HepG2 (cell line): Measurements from ENCODE around the gene MLXIPL. TPM values are rescaled to one million over a fixed set of nuclear protein-coding genes. Genes with fewer than 3 reads are reported as not detected.
A peak's percentile ranks its signal among the peaks of the same experiment; 100 is the strongest.
"Not testable (repeated sequence)": the region's sequence is repeated elsewhere in the genome, so short reads cannot be mapped to it uniquely, and the experiment has no call there.

Experiments used
- ATAC-seq: fragments of 200-7000 bp; cut with Tn5 transposase; 3 replicates; pipeline ENCODE4 v1.9.1; 2020; ENCODE audit warnings: mild to moderate bottlenecking, moderate library complexity
- BruUV-seq: library from RNA; stranded (reverse); fragments of 400-500 nt; replicated peaks from 2 replicates; lab custom pipeline; 2021; lab: Mats Ljungman, UMichigan
- CTCF ChIA-PET: fragments of 300-600 bp; formaldehyde crosslinking; extraction: SDS; loops from one replicate; lab custom pipeline; 2021; ENCODE audit warnings: low total read pairs, inconsistent platforms, low intra/inter-chr PET ratio; lab: Yijun Ruan, JAX
- POLR2A ChIA-PET: fragments of 350-600 bp; sonication (Branson Sonifier 250); formaldehyde crosslinking; loops from one replicate; lab custom pipeline; 2020; ENCODE audit warnings: antibody characterized with exemption, inconsistent platforms; lab: Yijun Ruan, JAX
- DNase-seq: peaks from one replicate; pipeline ENCODE4 v3.0.0-alpha.2; 2015; ENCODE audit warnings: low spot score
- FAIRE-seq: peaks from 3 replicates; lab custom pipeline; 2011; peaks lifted over from hg19 to GRCh38; lab: Jason Lieb, UNC
- H2AFZ ChIP-seq: one replicate; pipeline ENCODE4 v1.6.1; 2011; ENCODE audit warnings: low read length, inconsistent platforms
- H3K27ac ChIP-seq: fragments of 300-600 bp; 3 replicates; pipeline ENCODE4 v1.8.0; 2011; ENCODE audit warnings: mixed run types, mild to moderate bottlenecking, mixed read lengths, low read length, inconsistent platforms; ENCODE audit not compliant: insufficient read depth; ENCODE audit errors: extremely low read length
- H3K27me3 ChIP-seq, 2 experiments: fragments of 200-600 bp in 1 of 2; 2 replicates in 1 of 2; 3 replicates in 1 of 2; pipeline versions ENCODE4 v1.6.0 to v1.8.0; 2011; ENCODE audit warnings: low read length in 2 of 2, mild to moderate bottlenecking in 2 of 2, moderate library complexity in 2 of 2, inconsistent platforms in 1 of 2; ENCODE audit not compliant: insufficient read depth in 2 of 2, control insufficient read depth in 1 of 2
- H3K36me3 ChIP-seq, 2 experiments: fragments of 200-600 bp in 1 of 2; replicated peaks in 1 of 2; 2 replicates in 1 of 2; 3 replicates in 1 of 2; pipeline versions ENCODE4 v1.5.1 to v1.8.0; 2011; ENCODE audit warnings: low read length in 2 of 2, inconsistent platforms in 1 of 2; ENCODE audit not compliant: insufficient read depth in 2 of 2, control insufficient read depth in 1 of 2
- H3K4me1 ChIP-seq: 2 replicates; pipeline ENCODE4 v1.5.1; 2012; ENCODE audit warnings: low read length, inconsistent platforms; ENCODE audit not compliant: insufficient read depth
- H3K4me2 ChIP-seq: 2 replicates; pipeline ENCODE4 v1.6.0; 2011; ENCODE audit warnings: low read depth, low read length, inconsistent platforms
- H3K4me3 ChIP-seq, 3 experiments: fragments of 200-600 bp in 1 of 3; sonication (generic), shearing (Covaris generic) in 1 of 3; replicated peaks in 1 of 3; 2 replicates each; pipeline ENCODE4 v1.5.1; 2011 to 2016; ENCODE audit warnings: low read length in 3 of 3, inconsistent platforms in 2 of 3, low read depth in 2 of 3, mild to moderate bottlenecking in 2 of 3, control low read depth in 1 of 3, mixed read lengths in 1 of 3; ENCODE audit not compliant: insufficient read depth in 1 of 3
- H3K79me2 ChIP-seq: one replicate; pipeline ENCODE4 v1.6.1; 2011; ENCODE audit warnings: low read length, inconsistent platforms; ENCODE audit not compliant: insufficient read depth
- H3K9ac ChIP-seq: 2 replicates; pipeline ENCODE4 v1.6.0; 2011; ENCODE audit warnings: mild to moderate bottlenecking, low read depth, low read length, inconsistent platforms; ENCODE audit not compliant: insufficient read depth
- H3K9me3 ChIP-seq: 2 replicates; pipeline ENCODE4 v1.5.1; 2012; ENCODE audit warnings: mild to moderate bottlenecking, low read length
- H4K20me1 ChIP-seq: 2 replicates; pipeline ENCODE4 v1.6.0; 2011; ENCODE audit warnings: inconsistent platforms, mild to moderate bottlenecking, low read length, moderate library complexity; ENCODE audit not compliant: insufficient read depth
- CEBPB ChIP-seq: IDR thresholded peaks from 2 replicates; pipeline ENCODE4 v1.6.1; 2011; ENCODE audit warnings: low read depth, low read length, improper control_type of control experiment, borderline replicate concordance
- NR2F2 ChIP-seq: IDR thresholded peaks from 2 replicates; pipeline ENCODE4 v1.6.1; 2012; ENCODE audit warnings: low read depth, inconsistent platforms, borderline replicate concordance
- RELA ChIP-seq: sonication (generic); formaldehyde crosslinking; IDR thresholded peaks from 2 replicates; pipeline ENCODE4 v1.4.0; 2020; ENCODE audit warnings: missing genetic modification reagents
- ZNF121 ChIP-seq: sonication (generic); formaldehyde crosslinking; IDR thresholded peaks from 2 replicates; pipeline ENCODE4 v1.5.0; 2020; ENCODE audit warnings: mild to moderate bottlenecking, missing genetic modification reagents
- WGBS: methylation state at CpG from one replicate; pipeline ENCODE4 v1.1.6; 2017; ENCODE audit warnings: low lambda C conversion rate; 5-methylcytosine and 5-hydroxymethylcytosine counted together
- in situ Hi-C: cut with HindIII; loops from 2 replicates; pipeline ENCODE4 v1.10.0; 2017; ENCODE audit warnings: low pct_unique_long_range_greater_than_20kb; ENCODE audit not compliant: extremely low pct_ligation_motif_present
- intact Hi-C: fragments of 100-400 bp; cut with micrococcal nuclease; formaldehyde crosslinking; loops from one replicate; pipeline ENCODE4 v1.10.0; 2022; ENCODE audit not compliant: unreplicated experiment
- polyA plus RNA-seq, 8 experiments: library from polyadenylated mRNA; depleted of rRNA in 3 of 8; stranded (reverse) in 7 of 8; unstranded in 1 of 8; fragments of >200 nt; fragmentation: Illumina TruSeq in 4 of 8; extraction: Trizol in 4 of 8; gene quantifications; 2 replicates each; pipeline versions ENCODE4 v1.2.1 to v1.2.3, GENCODE V29; 2011 to 2016; ENCODE audit warnings: low read depth in 4 of 8, missing spikeins in 1 of 8, mixed read lengths in 1 of 8; ENCODE audit not compliant: insufficient read depth in 1 of 8
- total RNA-seq, 5 experiments: library from RNA; depleted of rRNA; stranded (reverse); fragments of >200 nt; fragmentation: Illumina TruSeq; extraction: Trizol; gene quantifications; 2 replicates each; pipeline ENCODE4 v1.2.3, GENCODE V29; 2016; ENCODE audit warnings: low read depth in 1 of 5

MLXIPL gene
- total and polyA plus RNA-seq, 2 of the 13 experiments (the other 11 are each of a cell fraction or from before 2014, with no cell fraction given) = 51.6 to 60.1 TPM

DNA sequence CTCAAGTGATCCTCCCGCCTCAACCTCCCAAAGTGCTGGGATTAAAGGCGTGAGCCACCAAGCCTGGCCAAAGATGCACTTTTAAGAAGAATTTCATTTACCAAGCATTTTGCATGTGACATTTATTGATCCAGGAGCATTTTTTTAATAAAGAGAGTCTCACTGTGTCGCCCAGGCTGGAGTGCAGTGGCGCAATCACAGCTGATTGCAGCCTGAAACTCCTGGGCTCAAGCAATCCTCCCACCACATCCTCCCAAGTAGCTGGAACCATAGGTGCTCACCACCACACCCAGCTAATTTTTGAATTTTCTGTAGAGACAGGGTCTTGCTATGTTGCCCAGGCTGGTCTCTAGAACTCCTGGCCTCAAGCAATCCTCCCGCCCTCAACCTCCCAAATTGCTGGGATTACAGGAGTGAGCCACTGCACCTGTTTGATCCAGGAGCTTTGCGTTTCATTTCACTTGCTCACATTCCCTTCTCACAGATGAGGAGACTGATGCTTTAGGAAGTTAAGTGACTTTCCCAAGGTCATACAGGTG lies 41.6 kb downstream of the MLXIPL start:
- POLR2A ChIA-PET = no interaction called here
- Histone ChIP-seq H3K4me3 (no peak overlapping the region), H3K27ac (no peak overlapping the region), H3K4me1 (peaks cover 41% of the 10 kb centered on the region), H3K36me3 (no peaks in the 10 kb centered on the region), H4K20me1 (no peaks in the 10 kb centered on the region), H2AFZ (no peak overlapping the region), H3K9ac (no peak overlapping the region), H3K27me3 (peaks cover 0 to 8% of the 10 kb centered on the region in 2 experiments; a peak in 1 of 5 replicates), H3K79me2 (peaks cover 4% of the 10 kb centered on the region), H3K9me3 (no peaks in the 10 kb centered on the region), H3K4me2 (no peak overlapping the region)
- no peak for FAIRE-seq
- DNase-seq = no peak
- peak; percentile 55 for TF ChIP-seq CEBPB
- TF ChIP-seq ZNF121 = peak; percentile 71
- TF ChIP-seq NR2F2 = no peak
- no peak for TF ChIP-seq RELA
- no peak for ATAC-seq
- WGBS = 70% methylated on average over 6 of the region's 6 CpGs
- intact Hi-C loops = no loop called here
- BruUV-seq = no TSS peak
- CTCF ChIA-PET = no interaction called here
- in situ Hi-C loops = no loop called here

DNA sequence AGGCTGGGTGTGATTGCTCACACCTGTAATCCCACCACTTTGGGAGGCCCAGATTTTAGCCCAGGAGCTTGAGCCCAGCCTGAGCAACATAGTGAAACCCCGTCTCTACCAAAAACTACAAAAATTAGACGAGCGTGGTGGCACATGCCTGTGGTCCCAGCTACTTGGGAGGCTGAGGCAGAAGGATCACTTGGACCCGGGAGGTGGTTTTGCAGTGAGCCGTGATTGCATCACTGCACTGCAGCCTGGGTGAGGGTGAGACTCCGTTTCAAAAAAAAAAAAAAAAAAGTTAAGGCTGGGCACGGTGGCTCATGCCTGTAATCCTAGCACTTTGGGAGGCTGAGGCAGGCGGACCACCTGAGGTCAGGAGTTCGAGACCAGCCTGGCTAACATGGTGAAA lies 43.3 kb downstream of the MLXIPL start:
- H3K4me3 ChIP-seq, ATAC-seq, H2AFZ ChIP-seq, POLR2A ChIA-PET, H3K27me3 ChIP-seq, H4K20me1 ChIP-seq, H3K9ac ChIP-seq, DNase-seq, H3K4me2 ChIP-seq, H3K9me3 ChIP-seq, BruUV-seq, intact Hi-C loops, H3K36me3 ChIP-seq, CTCF ChIA-PET, in situ Hi-C loops, H3K27ac ChIP-seq, FAIRE-seq: not testable (repeated sequence)
- peaks cover 19% of the 10 kb centered on the region for H3K79me2 ChIP-seq
- 29% methylated on average over 9 of the region's 9 CpGs for WGBS
- TF ChIP-seq CEBPB = peak; percentile 32; the same call in 1 of the 2 replicates
- H3K4me1 ChIP-seq = peaks cover 38% of the 10 kb centered on the region
